Hematopoietic multipotent progenitor cell treated with erythropoietin and hydrocortisone succinate and interleukin-3 and kit ligand, for 17 days (in vitro differentiated cells): ENCODE measurements around the gene INSRR.

Source experiments
- DNase-seq: peaks from one replicate; pipeline ENCODE4 v3.0.0-alpha.2; 2015; ENCODE audit warnings: low spot score

Gene INSRR

DNA sequence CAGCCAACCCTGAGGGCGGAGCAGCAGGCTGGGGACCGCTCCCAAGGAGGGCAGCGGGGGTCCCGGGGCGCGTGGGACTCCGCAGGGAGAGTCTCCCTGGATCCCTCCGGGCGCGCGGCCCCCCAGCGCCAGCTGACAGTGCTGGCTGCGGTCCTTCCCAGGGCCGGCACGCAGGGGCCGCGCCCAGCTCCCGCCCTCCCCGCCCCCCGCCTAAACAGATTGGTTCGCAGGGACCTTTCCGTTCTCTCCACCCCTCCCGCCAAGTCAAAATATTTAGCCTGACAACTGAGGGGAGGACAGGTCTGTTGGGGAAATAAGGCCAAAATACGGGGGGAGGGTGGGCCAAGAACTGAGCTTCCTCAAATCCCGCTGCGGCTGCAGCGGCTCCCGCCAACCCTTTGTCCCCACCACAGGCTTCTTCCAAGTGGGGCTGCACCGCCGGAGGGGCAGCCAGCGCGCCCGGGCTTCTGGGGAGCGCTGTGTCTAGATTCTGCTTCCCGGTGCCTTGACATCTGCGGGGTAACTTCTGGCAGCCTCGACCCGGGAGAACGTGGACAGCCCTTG, at the start of gene INSRR:
TSS of gene INSRR (minus strand) at position 159 of the 564 bp plus-strand sequence. CDS start 496 bp downstream, outside the sequence.
- no peak for DNase-seq

DNA sequence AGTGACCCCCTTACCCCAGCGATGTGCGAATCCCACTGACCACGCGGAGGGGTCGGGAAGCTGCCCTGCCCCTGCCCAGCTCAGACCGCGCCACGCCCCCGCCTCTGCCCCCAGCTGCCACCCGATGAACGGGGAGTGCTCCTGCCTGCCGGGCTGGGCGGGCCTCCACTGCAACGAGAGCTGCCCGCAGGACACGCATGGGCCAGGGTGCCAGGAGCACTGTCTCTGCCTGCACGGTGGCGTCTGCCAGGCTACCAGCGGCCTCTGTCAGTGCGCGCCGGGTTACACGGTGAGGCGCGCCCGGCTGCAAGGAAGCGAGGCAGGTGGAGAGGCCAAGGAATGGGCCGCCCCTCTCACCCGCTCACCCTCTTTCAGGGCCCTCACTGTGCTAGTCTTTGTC, 49.6 kb upstream of the INSRR start:
- DNase-seq, result no peak

DNA sequence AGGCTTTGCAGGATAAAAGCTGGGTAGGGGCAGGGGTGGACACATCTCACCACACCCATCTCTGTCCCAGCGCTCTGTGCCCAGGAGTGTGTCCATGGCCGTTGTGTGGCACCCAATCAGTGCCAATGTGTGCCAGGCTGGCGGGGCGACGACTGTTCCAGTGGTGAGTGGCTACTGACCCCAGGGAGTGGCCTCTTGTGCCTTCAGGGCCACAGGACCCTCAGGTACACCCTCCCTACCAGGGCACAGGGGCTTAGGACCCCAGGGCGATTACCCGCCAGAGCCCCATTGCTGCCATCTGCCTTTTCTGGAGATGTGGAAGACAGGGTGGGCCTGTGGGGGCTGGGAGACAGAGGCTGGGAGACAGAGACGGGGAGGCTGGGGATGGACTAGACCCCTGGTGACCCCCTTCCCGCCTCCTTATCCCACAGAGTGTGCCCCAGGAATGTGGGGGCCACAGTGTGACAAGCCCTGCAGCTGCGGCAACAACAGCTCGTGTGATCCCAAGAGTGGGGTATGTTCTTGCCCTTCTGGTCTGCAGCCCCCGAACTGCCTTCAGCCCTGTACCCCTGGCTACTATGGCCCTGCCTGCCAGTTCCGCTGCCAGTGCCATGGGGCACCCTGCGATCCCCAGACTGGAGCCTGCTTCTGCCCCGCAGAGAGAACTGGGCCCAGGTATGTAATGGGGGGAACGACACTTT, 47.4 kb upstream of the INSRR start:
- DNase-seq, result no peak

DNA sequence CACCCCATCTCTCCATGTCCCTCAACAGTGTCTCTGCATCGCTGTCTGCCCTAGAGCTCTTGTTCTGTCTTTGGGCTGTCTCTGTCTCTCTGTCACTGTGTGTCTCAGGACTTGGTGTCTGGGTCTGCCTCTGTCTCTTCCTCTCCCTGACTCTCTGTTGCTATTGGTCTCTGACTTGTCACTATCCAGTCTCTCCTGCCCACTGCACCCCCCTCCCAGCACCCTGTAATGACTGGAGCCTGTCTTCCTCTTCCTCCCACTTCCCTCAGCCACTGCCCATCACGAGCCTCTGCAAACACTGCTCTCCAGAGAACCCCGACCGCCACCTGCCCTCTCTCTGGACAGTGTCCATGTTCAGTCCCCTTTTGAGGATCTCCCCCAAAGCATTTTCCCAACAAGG, 46.7 kb upstream of the INSRR start:
- no peak for DNase-seq

DNA sequence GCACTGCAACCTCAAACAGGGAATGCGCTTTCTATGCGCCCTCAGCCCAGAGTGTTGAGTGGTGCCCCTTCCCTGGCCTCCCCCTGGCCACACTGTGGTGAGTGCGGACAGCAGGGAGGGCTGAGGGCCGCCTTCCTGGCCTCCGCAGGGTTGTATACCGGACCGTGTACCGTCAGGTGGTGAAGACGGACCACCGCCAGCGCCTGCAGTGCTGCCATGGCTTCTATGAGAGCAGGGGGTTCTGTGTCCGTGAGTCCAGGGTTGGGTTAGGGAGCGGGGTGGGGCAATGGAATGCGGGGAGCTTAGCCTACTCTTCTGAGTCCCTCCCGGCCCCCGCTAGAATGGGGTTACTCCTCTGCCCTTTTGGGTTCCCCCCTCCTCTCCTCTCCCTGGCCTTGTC, 46.3 kb upstream of the INSRR start:
- no peak for DNase-seq

DNA sequence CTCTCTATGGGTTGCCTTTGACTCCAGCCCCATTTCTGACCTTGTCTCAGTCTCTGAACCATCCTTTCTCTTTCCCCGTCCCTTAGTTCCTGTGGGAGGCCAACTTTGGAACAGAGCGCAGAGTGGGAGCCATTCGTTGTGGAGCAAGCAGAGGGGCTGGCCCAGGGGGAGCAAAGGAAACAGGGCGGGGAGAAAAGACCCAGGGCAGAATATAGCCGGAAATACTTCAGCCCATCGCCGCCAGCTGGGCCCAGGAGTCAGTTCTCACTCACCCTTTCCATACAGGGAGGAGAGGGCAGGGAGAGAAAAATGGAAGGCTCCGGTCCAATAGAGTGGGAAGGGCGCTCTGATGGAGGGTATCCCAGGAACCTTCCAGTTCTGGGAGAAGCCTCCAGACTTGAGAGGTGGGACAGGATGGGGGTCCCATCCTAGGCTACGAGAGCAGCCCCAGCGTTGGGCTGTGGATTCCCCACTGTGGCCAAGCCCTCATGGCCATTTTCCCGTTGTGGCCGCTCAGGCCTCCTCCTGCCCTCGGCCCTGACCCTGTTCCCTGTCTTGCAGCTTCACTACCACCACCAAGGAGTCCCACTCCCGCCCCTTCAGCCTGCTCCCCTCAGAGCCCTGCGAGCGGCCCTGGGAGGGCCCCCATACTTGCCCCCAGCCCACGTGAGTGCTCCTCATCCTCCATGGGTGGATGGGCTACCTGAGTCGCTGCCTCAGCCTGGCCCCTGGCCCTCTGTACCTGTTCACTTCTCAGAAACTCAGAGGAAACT, 45.5 kb upstream of the INSRR start:
- DNase-seq, result no peak

DNA sequence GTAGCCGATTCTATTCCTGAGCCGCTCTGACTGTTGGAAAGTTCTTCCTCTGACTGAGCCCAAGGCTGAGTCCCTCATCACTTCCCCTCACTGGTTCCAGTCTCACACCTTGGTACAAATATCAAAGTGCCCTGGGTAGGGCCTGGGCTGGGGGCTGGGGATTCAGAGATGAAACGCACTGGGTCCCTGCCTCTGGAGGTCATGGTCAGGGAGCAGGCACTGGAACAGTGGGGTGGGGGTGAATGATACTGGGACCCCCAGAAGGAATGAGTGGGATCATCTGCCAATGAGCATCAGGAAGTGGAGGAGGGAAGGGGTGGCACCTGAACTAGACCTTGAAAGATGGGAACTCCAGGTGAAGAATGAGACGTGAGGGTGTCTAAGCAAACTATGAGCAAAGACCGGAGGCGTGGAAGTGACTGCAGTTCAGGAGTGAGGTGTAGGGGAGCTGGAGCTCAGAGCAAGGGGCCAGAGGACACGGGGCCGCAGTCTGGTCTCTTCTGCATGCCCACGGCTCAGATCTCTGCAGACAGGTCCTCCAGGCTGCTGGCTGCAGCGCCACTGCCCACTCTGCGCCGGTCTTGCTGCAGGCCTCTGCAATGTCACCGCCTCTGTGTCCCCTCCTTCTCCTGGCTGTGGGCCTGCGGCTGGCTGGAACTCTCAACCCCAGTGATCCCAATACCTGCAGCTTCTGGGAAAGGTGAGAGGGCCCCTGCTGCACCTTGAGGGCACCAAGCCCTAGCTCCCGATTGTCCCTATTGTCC, 44.6 kb upstream of the INSRR start:
- DNase-seq, result no peak

DNA sequence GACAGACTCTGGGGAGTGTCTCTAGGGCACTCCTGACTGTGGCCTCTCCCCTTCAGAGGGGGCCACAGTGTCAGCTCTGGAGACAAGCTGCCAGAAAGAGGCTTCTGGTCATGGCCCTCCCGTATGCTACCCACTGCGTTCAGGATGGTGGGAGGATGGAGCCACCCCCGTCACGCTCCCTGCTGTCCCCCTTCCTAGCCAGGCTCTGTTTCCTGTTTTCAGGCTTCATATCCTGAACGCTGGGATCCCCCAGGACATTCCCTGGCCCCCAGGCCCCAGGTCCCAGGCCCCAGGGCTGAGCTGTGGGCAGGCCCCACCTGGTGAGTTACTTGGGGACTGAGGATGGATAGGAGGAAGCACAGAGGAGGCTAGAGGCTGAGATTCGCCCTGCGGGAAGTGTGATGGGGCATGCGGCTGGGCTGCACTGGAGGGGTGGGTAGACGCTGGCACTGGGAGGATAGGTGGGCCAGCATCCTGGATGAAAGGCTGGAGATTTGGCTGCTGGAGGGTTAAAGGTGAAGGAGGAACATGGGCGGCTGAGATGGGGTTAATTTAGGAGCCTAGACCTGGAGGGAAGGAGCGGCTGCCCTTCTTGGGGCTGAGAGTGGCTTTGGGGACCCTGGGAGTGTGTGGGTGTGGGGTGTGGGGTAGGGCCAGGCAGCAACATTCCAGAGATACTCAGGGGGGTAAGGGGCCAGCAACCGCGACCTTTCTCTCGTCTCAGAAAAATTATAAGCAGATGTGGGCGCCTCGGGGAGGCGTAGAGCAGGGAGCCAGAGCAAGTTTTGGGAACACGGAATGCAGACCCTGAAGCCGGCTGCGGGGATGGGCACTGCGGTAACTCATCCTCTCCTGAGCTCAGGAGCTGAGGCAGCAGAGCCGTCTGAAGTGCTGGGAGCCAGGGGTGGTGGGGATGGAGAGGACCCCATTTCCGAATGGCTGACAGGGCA, 43.3 kb upstream of the INSRR start:
- DNase-seq, result no peak

DNA sequence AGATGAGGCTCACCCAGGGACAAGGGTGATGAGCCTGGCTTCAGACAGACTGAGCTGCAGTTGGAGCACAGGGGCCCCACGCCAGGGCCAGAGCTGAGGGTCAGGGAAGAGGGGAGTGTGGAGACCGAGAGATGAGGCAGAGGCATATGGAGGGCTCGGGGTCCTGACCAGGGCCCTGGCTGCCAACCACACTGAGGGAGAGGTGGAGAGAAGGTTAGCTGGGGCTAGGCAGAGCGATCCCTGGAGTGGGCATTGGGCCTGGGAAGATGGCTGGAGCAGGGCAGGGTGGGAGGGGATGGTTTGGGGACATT, 42.6 kb upstream of the INSRR start:
- no peak for DNase-seq

DNA sequence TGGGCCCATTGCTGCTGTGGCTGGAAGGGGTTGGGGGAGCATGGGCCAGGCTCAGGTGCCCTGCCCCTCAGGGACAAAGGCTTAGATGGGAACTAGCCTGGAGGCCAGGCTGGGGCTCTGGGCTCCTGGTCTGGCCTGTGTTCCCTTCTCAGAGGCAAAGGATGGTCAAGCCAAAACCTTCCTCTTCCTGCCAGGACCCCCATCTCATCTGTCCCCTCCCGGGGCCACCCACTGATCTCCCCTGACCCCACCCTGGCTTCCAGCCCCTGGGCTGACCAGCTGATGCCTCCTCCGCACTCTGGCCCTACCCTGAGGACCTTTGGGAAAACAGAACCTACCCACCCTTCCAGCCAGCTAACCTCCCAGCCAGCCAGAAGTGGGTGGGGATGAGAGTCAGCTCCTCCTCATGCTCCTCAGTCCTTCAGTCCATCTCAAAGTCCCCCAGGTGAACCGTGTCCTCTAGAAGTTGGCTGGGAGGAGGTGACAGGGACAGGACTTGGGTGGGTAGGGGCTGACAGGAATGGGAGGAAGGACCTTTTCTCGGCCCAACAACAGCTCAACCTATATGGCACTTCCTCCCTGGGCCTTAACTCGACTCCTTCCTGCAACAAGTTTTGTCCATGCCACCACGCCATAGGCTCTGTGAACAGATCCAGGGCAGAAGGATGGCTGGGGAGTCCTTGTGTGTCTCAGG, 42.1 kb upstream of the INSRR start:
- DNase-seq, result no peak

DNA sequence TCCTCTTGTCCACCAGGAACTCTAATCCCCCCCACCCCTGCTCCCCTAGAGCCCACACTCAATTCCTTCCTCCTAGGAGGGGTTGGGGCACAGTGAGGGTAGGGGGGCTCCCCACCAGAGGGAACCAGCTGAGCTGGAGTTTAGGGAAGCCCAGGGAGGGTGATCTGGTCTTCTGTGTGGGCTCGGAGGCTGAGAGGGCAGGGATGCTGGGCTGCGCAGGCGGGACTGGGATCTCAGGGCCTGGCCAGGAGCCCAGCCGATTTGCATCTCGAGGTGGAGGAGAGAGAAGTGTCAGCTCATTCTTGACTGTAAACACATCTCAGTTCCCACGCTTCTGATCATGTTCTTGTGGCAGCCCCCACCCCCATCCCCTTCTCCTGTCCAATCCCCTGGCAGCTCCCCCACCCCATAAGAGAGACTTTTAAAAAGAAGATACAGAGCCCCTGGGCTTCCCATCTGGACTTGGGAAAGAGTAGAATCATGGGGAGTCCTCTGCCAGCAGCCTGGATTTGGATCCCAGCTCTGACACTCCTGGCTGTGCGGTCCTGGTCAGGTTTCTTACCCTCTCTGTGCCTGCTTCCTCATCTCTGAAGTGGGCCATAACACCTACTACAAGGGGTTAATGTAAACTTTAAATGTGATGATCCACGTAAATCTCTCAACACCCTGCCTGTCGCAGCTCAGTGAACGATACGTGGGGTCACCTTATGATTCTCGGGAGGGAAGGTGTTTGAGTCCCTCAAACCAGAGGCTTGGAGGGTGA, 41.2 kb upstream of the INSRR start:
- peak; percentile 44 for DNase-seq

DNA sequence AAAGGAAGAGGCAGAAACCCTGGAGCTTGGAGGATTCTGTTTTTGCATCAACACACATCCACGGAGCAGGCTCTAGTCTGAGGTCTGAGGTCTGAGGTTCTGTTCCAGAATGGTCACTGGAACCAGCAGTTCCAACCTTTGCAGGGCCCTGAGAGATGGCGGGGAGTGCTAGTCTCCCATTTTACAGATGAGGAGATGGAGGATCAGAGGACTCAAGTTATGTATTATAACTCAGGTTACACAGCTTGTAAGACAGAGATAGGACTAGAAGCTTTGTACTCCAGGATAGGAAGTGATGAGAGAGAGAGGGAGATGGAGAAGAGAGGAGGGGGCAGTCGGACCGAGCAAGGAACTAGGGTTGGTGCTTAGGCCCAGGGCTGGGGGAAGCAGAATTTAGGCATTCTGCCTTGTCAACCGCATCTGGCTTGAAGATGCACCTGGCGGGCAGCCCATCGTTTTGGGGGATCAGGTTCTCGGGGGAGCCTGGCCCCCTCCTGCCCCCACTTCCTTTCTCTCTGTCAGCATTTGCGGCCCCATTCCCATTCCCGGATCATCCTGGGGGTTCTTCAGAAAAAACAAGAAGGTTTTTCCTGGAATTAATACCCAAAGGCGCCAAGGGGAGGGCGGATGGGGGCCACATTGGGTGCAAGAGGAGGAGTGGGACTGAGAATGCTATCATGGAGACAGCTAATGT, 40.2 kb upstream of the INSRR start:
- DNase-seq, result no peak

DNA sequence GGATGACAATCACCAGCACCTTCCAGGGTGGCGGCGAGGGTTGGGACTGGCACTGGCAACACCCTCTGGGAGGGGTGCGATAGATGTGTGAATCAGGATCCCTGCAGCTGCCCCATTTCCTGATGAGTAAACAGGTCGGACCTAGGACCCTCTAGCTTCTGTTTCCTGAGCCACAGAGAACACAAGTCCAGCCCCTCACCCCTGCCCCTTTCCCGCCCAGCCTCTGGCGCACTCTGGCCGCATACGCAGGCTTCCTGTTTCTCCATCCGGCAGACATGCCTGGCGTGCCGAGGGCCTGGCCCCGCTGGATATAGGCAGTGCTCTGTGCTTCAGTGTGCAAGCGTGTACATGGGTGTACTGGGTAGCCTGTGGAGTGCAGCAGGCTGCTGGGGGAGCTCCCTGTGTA, 39.2 kb upstream of the INSRR start:
- peak; percentile 44 for DNase-seq

DNA sequence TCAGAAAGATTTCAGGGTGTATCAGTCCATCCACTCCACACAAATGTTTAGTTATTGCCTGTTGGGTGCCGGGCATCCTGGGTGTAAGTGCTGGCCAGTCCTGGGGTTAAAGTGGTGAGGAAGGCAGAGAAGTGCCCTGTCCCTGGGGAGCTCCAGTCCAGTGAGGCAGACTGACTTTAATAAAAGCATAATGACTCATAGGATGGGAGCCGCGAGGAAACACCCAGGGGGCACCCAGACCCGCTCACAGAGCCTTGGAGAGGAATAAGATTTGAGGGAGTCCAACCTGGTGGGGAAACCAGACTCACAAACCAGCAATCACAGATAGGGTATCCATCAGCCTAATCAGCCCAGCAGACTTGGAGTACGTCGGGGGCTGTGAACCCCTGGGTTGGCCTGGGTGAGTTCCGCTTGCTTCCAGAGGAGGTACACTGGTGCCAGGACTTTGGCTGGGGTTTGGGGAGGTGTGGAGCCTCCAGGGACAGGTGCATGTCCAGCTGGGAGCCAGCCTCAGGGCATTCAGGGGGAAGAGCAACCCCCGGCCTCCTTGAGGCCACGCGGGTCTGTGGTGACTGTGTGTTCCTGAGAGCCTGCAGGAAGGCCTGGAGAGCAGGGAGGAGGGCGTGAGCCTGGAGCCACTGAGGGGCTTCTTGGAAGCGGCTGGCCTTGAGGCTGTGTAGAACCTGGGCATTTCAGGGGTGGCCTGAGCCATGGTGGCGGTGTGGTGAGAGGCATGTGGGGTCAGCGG, 38.3 kb upstream of the INSRR start:
- DNase-seq, result peak; percentile 9

DNA sequence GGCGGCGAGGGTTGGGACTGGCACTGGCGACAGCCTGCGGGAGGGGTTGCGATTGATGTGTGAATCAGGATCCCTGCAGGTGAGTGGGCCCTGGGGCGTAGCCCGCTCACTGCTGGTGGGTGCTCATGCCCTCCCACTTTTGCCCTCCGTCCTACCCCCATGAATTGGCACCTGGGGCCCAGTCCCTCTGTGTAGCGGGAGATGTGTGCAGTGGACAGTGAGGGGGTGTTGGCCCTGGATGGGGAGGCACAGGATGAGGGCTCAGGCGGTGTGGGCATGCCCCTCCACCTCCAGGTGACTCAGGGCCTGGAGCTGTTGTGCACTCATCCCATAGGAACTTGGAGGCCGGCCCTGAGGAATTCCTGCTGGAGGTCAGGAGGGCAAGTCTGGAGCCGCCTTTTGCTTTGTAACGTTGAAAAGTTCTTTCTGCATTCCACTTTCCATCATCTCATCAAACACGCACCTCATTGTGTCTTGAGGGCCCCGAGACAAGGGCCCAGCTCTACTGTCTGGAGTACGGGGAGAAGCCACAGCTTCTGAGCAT, 37.6 kb upstream of the INSRR start:
- no peak for DNase-seq

DNA sequence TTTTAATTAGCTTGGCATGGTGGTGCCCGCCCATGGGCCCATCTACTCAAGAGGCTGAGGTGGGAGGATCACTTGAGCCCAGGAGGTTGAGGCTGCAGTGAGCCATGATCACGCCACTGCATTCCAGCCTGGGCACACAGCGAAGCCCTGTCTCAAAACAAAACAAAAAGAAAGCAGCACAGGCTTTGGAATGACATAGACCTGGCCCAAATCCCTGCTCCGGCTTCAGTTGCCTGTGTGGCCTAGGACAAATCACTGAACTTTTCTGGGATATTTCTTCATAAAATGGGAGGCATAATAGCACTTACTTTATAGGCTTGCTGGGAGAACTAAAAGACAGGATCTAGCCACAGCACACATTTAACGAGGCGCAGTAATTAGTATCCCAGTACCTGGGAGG, 37.0 kb upstream of the INSRR start:
- DNase-seq, result peak; percentile 10

DNA sequence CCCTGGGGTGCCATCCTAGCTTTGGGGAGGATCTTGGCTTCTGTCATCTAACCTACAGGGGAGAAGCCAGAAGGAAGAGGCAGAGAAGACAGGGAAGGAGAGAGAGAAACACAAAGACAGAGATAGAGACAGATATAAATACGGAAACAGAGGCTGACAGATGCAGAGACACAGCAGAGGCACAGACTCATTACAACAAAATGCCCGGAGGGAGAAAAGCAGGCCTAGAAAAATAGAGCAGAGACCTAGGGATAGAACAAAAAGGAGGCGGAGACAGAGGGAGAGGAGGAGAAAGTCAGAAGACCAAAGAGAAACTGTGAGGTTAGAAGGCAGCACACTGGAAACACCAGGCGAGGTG, 36.5 kb upstream of the INSRR start:
- no peak for DNase-seq

DNA sequence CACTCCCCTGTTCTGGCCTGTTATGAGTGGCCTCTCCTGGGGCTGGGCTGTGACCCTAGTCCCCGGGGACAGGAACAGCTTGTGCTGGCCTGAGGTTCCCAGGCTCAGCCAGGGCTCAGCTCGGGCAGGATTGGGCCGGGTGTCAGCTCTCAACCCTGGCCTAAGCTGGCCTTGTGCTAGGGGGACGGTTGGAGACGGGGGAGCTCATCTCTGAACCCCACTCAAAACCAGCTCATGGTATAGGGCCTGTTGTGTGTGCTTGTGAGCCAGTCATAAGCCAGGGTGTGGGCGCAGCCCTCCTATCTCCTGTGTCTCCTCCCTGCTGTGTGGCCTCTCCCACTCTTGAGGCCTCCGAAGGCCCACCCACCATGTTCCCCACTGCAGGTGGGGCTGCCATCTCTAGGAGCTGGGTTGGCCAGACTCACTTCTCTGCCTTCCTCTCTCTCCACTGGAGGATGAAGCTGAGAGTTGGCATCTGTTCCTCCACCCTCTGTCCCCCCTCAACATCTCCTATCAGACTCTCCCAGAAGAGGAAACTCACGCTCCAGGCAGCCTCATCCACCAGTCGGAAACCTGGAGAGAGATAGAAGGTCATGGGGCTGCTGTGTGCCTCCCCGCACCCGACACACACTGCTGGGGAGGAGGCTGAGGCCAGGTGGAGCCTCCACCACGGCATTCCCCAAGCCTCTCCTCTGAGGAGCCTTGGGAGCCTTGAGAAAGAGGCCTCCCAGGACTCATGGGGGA, 36.0 kb upstream of the INSRR start:
- peak; percentile 88 for DNase-seq
